ENCODE measurements around the gene EBF4.
"Not testable (repeated sequence)": the region's sequence is repeated elsewhere in the genome, so short reads cannot be mapped to it uniquely, and the experiment has no call there.

The EBF4 gene

DNA sequence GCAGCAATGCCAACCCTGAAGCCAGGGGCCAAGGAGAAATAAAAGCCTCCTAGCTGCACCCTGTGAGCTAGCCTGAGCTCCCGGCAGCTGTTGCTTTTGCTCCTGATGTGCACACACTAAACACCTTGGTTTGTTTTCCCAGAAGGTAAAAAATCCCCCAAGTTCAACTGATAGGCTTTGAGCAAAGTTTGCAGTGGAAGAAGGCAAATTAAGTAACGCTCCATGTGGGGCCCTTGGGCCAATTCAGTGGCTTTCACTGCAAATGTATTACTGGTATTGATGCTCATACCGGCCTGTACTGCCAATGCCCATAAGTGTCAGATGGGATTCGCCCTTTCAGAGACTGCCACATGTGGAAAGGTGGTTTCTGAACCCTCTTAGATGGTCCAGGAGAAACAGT is 19.1 kb upstream of the EBF4 start:
- TF ChIP-seq, protein P1, sequence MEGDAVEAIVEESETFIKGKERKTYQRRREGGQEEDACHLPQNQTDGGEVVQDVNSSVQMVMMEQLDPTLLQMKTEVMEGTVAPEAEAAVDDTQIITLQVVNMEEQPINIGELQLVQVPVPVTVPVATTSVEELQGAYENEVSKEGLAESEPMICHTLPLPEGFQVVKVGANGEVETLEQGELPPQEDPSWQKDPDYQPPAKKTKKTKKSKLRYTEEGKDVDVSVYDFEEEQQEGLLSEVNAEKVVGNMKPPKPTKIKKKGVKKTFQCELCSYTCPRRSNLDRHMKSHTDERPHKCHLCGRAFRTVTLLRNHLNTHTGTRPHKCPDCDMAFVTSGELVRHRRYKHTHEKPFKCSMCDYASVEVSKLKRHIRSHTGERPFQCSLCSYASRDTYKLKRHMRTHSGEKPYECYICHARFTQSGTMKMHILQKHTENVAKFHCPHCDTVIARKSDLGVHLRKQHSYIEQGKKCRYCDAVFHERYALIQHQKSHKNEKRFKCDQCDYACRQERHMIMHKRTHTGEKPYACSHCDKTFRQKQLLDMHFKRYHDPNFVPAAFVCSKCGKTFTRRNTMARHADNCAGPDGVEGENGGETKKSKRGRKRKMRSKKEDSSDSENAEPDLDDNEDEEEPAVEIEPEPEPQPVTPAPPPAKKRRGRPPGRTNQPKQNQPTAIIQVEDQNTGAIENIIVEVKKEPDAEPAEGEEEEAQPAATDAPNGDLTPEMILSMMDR (IDR thresholded peaks at IDR 0.05; ENCODE audit: low read length, missing control alignments), result no peak

DNA sequence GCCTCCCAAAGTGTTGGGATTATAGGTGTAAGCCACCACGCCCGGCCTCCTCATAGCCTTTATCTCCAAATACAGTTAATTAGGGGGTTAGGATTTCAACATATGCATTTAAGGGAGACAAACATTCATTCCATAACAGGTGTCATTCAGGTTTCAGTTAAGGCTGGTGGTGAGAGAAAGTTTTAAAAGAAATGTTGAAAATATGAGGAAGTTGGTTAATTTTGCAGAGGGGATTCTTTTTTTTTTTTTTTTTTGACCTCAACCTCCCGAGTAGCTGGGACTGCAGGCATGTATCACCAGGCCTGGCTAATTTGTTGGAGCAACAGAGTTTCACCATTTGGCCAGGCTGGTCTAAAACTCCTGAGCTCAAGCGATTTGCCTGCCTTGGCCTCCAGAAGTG is 12.5 kb upstream of the EBF4 start:
- H3K4me3 ChIP-seq (replicated peaks; ENCODE audit: low read depth, low read length), result no peak overlapping the region

More for the DNA sequence above, 19.1 kb upstream of the EBF4 start:
- no peak for DNase-seq (ENCODE audit: low read depth)
- H3K4me3 ChIP-seq (replicated peaks; ENCODE audit: low read depth, low read length), result no peak overlapping the region

DNA sequence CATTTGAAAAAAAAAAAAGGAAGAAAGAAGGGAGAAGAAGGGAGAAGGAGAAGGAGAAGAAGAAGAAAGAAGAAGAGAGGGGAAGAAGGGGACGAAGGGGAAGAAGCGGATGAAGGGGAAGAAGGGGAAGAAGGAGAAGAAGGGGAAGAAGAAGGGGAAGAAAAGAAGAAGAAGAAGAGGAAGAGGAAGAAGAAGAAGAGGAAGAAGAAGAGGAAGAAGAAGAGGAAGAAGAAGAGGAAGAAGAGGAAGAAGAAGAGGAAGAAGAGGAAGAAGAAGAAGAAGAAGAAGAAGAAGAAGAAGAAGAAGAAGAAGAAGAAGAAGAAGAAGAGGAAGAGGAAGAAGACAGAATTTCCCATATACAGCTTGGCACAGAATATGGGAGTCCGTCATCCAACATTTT is 10.5 kb upstream of the EBF4 start:
- not testable (repeated sequence) for DNase-seq (ENCODE audit: low read depth); H3K4me3 ChIP-seq (replicated peaks; ENCODE audit: low read depth, low read length)

More for the DNA sequence above, 12.5 kb upstream of the EBF4 start:
- DNase-seq (ENCODE audit: low read depth), result no peak
- TF ChIP-seq, protein P1 (IDR thresholded peaks at IDR 0.05; ENCODE audit: low read length, missing control alignments), result no peak

DNA sequence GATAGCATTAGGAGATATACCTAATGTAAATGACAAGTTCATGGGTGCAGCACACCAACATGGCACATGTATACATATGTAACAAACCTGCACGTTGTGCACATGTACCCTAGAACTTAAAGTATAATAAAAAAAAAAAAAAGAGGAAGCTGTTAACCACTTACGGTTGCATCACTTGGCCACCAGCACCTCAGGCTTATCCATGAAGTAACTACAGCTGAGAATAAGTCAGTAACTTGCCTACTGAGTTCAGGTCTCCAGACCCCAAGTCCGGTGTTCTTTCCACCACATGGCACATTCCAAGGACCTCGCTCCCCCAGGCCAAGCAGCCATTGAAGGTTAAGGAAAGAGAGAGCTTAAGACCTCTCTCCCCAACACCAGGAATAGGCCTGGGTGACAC is 7.8 kb upstream of the EBF4 start:
- not testable (repeated sequence) for DNase-seq (ENCODE audit: low read depth); H3K4me3 ChIP-seq (replicated peaks; ENCODE audit: low read depth, low read length)

DNA sequence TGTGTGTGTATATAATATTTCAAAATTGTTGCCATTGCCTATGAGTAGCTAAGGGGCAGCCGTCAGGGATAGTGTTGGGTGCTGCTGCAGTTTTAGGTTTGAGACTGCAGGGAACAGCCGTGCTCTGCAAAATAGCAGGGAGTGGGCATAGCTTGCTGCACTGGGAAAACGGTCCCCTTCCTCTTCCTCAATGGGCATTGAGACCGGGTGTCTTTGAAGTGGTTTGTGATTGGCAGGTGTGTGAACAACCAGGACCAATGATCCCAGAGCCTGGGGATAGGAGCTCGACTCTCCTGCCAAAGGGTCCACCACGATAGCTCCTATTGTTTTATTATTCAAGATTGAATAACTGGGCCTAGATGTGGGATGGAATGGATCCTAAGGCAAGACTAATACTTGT is 5.1 kb upstream of the EBF4 start:
- no peak for DNase-seq (ENCODE audit: low read depth)
- TF ChIP-seq, protein P1 (IDR thresholded peaks at IDR 0.05; ENCODE audit: low read length, missing control alignments), result no peak

DNA sequence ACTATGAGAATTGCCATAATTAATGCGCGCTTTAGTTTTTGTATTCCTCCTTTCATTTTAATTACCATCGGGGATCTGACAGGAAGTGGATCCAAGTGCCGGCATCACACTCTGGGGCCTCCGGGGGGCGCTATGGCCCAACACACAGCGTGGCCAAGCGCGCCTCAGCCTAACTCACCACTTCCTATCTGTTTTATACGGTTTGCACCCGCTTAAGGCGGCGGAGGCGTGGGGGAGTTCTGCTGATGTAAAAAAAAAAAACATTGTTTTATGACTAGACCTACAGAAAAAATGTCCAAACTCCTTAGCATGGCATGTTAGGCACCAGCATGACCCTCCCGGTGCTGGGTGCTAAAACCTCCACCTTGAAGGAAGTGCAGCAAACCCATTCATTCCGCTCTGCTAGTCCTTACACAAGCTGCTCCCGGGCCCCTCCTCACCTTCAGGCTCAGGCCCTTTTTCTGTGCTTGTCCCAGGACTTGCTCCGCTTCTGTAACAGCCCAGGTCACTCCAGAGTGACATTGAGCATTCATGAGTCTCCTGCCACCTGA is 4.5 kb upstream of the EBF4 start:
- H3K4me3 ChIP-seq (replicated peaks; ENCODE audit: low read depth, low read length), result no peak overlapping the region
- TF ChIP-seq, protein P1 (IDR thresholded peaks at IDR 0.05; ENCODE audit: low read length, missing control alignments), result peak; percentile 70
- peak; percentile 63 for DNase-seq (ENCODE audit: low read depth)

More for the DNA sequence above, 5.1 kb upstream of the EBF4 start:
- H3K4me3 ChIP-seq (replicated peaks; ENCODE audit: low read depth, low read length), result no peak overlapping the region

DNA sequence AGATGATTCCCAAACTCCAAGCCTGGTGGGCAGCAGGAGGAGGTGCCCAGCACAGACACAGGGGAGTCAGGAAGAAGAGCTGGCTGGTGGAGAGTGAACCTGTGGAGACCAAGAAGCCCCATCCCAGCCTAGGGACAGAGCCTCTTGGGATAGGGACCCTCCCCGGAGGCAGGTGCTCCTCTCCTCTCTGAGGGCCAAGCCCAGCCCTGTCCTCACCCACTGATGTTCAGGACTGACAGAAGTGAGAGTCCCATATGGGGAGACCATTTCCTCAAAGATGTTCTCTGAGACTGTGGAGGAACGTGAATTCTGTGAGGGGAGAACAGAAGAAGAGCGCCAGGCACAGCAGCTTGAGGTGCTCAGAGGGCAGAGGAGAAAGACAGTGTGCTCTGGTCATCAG is 2.4 kb upstream of the EBF4 start:
- no peak for DNase-seq (ENCODE audit: low read depth)
- no peak overlapping the region for H3K4me3 ChIP-seq (replicated peaks; ENCODE audit: low read depth, low read length)
- TF ChIP-seq, protein P1 (IDR thresholded peaks at IDR 0.05; ENCODE audit: low read length, missing control alignments), result no peak

DNA sequence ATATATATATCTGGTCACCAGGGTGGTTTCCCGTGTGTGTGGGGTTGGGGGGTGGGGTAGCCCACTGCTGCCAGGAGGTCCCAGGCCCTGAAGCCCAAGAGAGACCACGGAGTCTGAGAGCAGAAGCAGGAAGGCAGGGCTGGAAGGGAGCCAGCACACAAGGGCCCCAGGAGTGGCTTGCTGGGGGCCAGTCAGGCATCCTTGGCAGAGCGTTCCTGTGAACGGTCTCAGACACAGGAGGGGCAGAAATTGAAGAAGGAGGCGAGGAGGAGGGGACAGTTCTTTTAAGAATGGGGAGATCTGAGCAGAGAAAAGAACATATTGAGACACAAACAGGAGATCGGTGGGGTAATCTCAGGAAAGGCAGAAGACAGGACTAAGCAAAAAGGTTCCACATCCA is 1.9 kb upstream of the EBF4 start:
- no peak for DNase-seq (ENCODE audit: low read depth)
- TF ChIP-seq, protein P1 (IDR thresholded peaks at IDR 0.05; ENCODE audit: low read length, missing control alignments), result no peak
- no peak overlapping the region for H3K4me3 ChIP-seq (replicated peaks; ENCODE audit: low read depth, low read length)

Data from fibroblast of pulmonary artery (primary cell).